OCI-LY1 (cell line): ENCODE measurements around the gene PTH1R.

ENCODE experiments used
- H2AFZ ChIP-seq: fragments of 200-600 bp; sonication (generic), shearing (Covaris generic); 2 replicates; pipeline ENCODE4 v1.6.0; 2014; ENCODE audit warnings: antibody characterized with exemption, mild to moderate bottlenecking, low read length
- H3F3A ChIP-seq: fragments of 200-600 bp; sonication (generic), shearing (Covaris generic); 2 replicates; pipeline ENCODE4 v1.6.0; 2014; ENCODE audit warnings: mild to moderate bottlenecking, antibody characterized with exemption, low read length, moderate library complexity; ENCODE audit not compliant: insufficient read depth
- H3K27ac ChIP-seq: fragments of 200-600 bp; sonication (generic); 2 replicates; pipeline ENCODE4 v1.5.1; 2014; ENCODE audit warnings: low read length, mixed run types, mild to moderate bottlenecking, low read depth; ENCODE audit not compliant: poor library complexity, severe bottlenecking
- H3K27me3 ChIP-seq: fragments of 200-600 bp; sonication (generic); 2 replicates; pipeline ENCODE4 v1.6.0; 2014; ENCODE audit warnings: antibody characterized with exemption, mild to moderate bottlenecking, low read length, moderate library complexity; ENCODE audit not compliant: insufficient read depth
- H3K36me3 ChIP-seq: fragments of 200-600 bp; sonication (generic); 2 replicates; pipeline ENCODE4 v1.6.1; 2014; ENCODE audit warnings: mild to moderate bottlenecking, antibody characterized with exemption, low read length, moderate library complexity, mixed read lengths; ENCODE audit not compliant: insufficient read depth
- H3K4me1 ChIP-seq: fragments of 200-600 bp; sonication (generic); 2 replicates; pipeline ENCODE4 v1.5.1; 2014; ENCODE audit warnings: mild to moderate bottlenecking, low read length, moderate library complexity; ENCODE audit not compliant: insufficient read depth, severe bottlenecking
- H3K4me2 ChIP-seq: fragments of 200-600 bp; sonication (generic), shearing (Covaris generic); 2 replicates; pipeline ENCODE4 v1.6.1; 2014; ENCODE audit warnings: low read length
- H3K4me3 ChIP-seq: fragments of 200-600 bp; sonication (generic); 2 replicates; pipeline ENCODE4 v1.5.1; 2014; ENCODE audit warnings: low read length, low read depth, mild to moderate bottlenecking, mixed read lengths; ENCODE audit not compliant: poor library complexity, severe bottlenecking
- H3K79me2 ChIP-seq: fragments of 200-600 bp; shearing (Covaris generic); 2 replicates; pipeline ENCODE4 v1.6.1; 2016; ENCODE audit warnings: mixed run types, low read length, mixed read lengths; ENCODE audit not compliant: insufficient read depth
- H3K9ac ChIP-seq: fragments of 200-600 bp; sonication (generic), shearing (Covaris generic); 2 replicates; pipeline ENCODE4 v1.6.1; 2014; ENCODE audit warnings: mild to moderate bottlenecking, low read length, mixed read lengths
- H3K9me2 ChIP-seq: fragments of 200-600 bp; sonication (generic), shearing (Covaris generic); 2 replicates; pipeline ENCODE4 v1.6.1; 2014; ENCODE audit warnings: low read depth, mild to moderate bottlenecking, low read length, mixed read lengths
- H3K9me3 ChIP-seq: fragments of 200-600 bp; shearing (Covaris generic); 2 replicates; pipeline ENCODE4 v1.6.1; 2014; ENCODE audit warnings: low read length, mixed read lengths
- H4K20me1 ChIP-seq: fragments of 200-600 bp; sonication (generic), shearing (Covaris generic); 2 replicates; pipeline ENCODE4 v1.6.0; 2016; ENCODE audit warnings: mild to moderate bottlenecking, low read length; ENCODE audit not compliant: insufficient read depth
- CTCF ChIP-seq: fragments of 200-600 bp; sonication (generic), shearing (Covaris generic); IDR thresholded peaks from 2 replicates; pipeline ENCODE4 v1.5.1; 2017; ENCODE audit warnings: mild to moderate bottlenecking, antibody characterized with exemption, low read length, moderate library complexity, mixed read lengths
- EZH2 ChIP-seq: fragments of 200-600 bp; sonication (generic), shearing (Covaris generic); IDR thresholded peaks from 2 replicates; pipeline ENCODE4 v1.8.0; 2017; ENCODE audit warnings: borderline replicate concordance, mixed run types, mild to moderate bottlenecking, antibody characterized with exemption, low read length, moderate library complexity, mixed read lengths

Gene PTH1R

GRCh38 chr3:46916278-46916677 lies 38.8 kb downstream of the PTH1R start:
- Histone ChIP-seq H3K27ac (no peak overlapping the region), H3K9me2 (no peaks in the 10 kb centered on the region), H3K4me2 (no peak overlapping the region), H3K79me2 (no peaks in the 10 kb centered on the region), H3K36me3 (peaks cover 52% of the 10 kb centered on the region), H3K4me1 (no peaks in the 10 kb centered on the region), H4K20me1 (no peaks in the 10 kb centered on the region), H3K9ac (no peak overlapping the region), H3F3A (no peaks in the 10 kb centered on the region), H3K27me3 (no peaks in the 10 kb centered on the region), H3K4me3 (no peak overlapping the region), H3K9me3 (peaks cover 8% of the 10 kb centered on the region; the same call in 1 of the 2 replicates), H2AFZ (no peak overlapping the region)
- no peak for TF ChIP-seq CTCF
- no peak for TF ChIP-seq EZH2

GRCh38 chr3:46916799-46917198 lies 39.3 kb downstream of the PTH1R start:
- no peaks in the 10 kb centered on the region for H3K27me3 ChIP-seq
- TF ChIP-seq CTCF (no peak), EZH2 (no peak)
- peaks cover 58% of the 10 kb centered on the region for H3K36me3 ChIP-seq
- H2AFZ ChIP-seq = no peak overlapping the region
- H3K9me3 ChIP-seq = peaks cover 8% of the 10 kb centered on the region; the same call in 1 of the 2 replicates
- H3K4me2 ChIP-seq = no peak overlapping the region
- no peaks in the 10 kb centered on the region for H3K4me1 ChIP-seq
- H3K9me2 ChIP-seq = no peaks in the 10 kb centered on the region
- no peak overlapping the region for H3K27ac ChIP-seq
- no peaks in the 10 kb centered on the region for H3K79me2 ChIP-seq
- H3K4me3 ChIP-seq = no peak overlapping the region
- H3F3A ChIP-seq = no peaks in the 10 kb centered on the region
- H4K20me1 ChIP-seq = no peaks in the 10 kb centered on the region
- H3K9ac ChIP-seq = no peak overlapping the region

DNA sequence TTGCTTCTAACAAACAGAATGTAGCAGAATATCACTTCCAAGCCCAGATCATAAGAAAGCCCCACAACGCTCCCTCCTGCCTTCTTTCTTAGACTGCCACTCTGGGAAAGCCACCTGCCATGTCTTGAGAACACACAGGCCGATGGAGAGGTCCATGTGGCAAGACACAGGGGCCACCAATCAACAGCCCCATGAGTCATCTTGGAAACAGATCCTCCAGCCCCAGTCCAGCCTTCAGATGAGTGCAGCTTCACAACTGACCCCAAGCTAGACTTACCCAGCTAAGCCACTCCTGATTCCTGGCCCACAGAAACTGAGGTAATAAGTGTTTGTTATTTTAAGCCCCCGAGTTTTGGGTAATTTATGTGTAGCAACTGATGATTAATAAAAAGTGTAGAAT lies 39.7 kb downstream of the PTH1R start:
- Histone ChIP-seq H3K27me3 (no peaks in the 10 kb centered on the region), H3K4me2 (no peak overlapping the region), H3K27ac (no peak overlapping the region), H3K9me3 (peaks cover 8% of the 10 kb centered on the region; the same call in 1 of the 2 replicates), H3K9ac (no peak overlapping the region), H3K9me2 (no peaks in the 10 kb centered on the region), H4K20me1 (no peaks in the 10 kb centered on the region), H3K4me1 (no peaks in the 10 kb centered on the region), H3K79me2 (no peaks in the 10 kb centered on the region), H3K36me3 (peaks cover 62% of the 10 kb centered on the region), H3K4me3 (no peak overlapping the region), H3F3A (no peaks in the 10 kb centered on the region), H2AFZ (no peak overlapping the region)
- TF ChIP-seq EZH2 (no peak), CTCF (no peak)
